Activated naive CD8-positive, alpha-beta T cell treated with anti-CD3 and anti-CD28 coated beads, Interleukin-2, amount 50 U/mL, for 24 hours (primary cell): ENCODE data around the gene HINT1.

ENCODE experiments used
- ATAC-seq: fragments of 150-1000 bp; cut with Tn5 transposase; one replicate; pipeline ENCODE4 v1.10.0; 2021
- DNase-seq: peaks from one replicate; pipeline ENCODE4 v3.0.0; 2021
- H3K27ac Mint-ChIP-seq: one replicate; pipeline ENCODE4 v1.8.0; 2021; ENCODE audit warnings: mild to moderate bottlenecking, mixed read lengths
- H3K27me3 Mint-ChIP-seq: one replicate; pipeline ENCODE4 v1.8.0; 2021; ENCODE audit warnings: mixed read lengths
- H3K36me3 Mint-ChIP-seq: one replicate; pipeline ENCODE4 v1.8.0; 2021; ENCODE audit warnings: low read depth, mixed read lengths
- H3K4me1 Mint-ChIP-seq: one replicate; pipeline ENCODE4 v1.8.0; 2021; ENCODE audit warnings: mixed read lengths
- H3K4me3 Mint-ChIP-seq: one replicate; pipeline ENCODE4 v1.8.0; 2021; ENCODE audit warnings: mild to moderate bottlenecking, moderate library complexity, mixed read lengths
- H3K9me3 Mint-ChIP-seq: one replicate; pipeline ENCODE4 v1.8.0; 2021; ENCODE audit warnings: mixed read lengths

Gene HINT1

GRCh38 chr5:131165119-131165727 lies at the start of gene HINT1:
Gene HINT1 (minus strand): TSS chr5:131165256. CDS start chr5:131165205, 51 bp downstream.
- Mint-ChIP-seq H3K4me1 (peaks cover 53% of the 10 kb centered on the region), H3K36me3 (peaks cover 42% of the 10 kb centered on the region), H3K4me3 (peak within 1 kb of the TSS; percentile 96), H3K9me3 (no peaks in the 10 kb centered on the region), H3K27me3 (no peaks in the 10 kb centered on the region), H3K27ac (peak within 1 kb of the TSS; percentile 98)
- DNase-seq (peak; percentile 97), ATAC-seq (peak; percentile 91)

- H3K4me1 Mint-ChIP-seq = peaks cover 57% of the 10 kb centered on the region
- no peak for ATAC-seq
- H3K9me3 Mint-ChIP-seq = no peaks in the 10 kb centered on the region
- no peaks in the 10 kb centered on the region for H3K27me3 Mint-ChIP-seq
- H3K36me3 Mint-ChIP-seq = peaks cover 2% of the 10 kb centered on the region
- H3K27ac Mint-ChIP-seq = no peak overlapping the region
- H3K4me3 Mint-ChIP-seq = no peak overlapping the region
- no peak for DNase-seq
Observed at GRCh38 chr5:131214609-131215227, 49.7 kb upstream of the HINT1 start.

GRCh38 chr5:131212471-131213021 lies 47.5 kb upstream of the HINT1 start:
- H3K27ac Mint-ChIP-seq = peak overlapping the region; percentile 81
- H3K9me3 Mint-ChIP-seq = no peaks in the 10 kb centered on the region

DNA sequence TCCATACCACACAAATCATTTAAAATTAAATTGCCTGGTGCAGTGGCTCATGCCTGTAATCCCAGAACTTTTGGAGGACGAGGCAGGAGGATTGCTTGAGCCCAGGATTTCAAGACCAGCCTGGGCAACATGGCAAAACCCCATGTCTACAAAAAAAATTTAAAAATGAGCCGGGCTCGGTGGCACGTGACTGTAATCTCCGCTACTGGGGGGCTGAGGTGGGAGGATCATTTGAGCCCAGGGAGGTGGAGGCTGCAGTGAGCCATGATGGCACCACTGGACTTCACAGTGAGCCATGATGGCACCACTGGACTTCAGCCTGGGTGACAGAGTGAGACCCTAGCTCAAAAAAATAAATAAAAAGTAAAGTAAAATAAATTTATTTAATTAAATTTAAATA lies 46.6 kb upstream of the HINT1 start:
- H3K27ac Mint-ChIP-seq = peak overlapping the region; percentile 97
- no peaks in the 10 kb centered on the region for H3K9me3 Mint-ChIP-seq
- peaks cover 61% of the 10 kb centered on the region for H3K4me1 Mint-ChIP-seq
- H3K27me3 Mint-ChIP-seq = no peaks in the 10 kb centered on the region
- DNase-seq (no peak), ATAC-seq (no peak)
- no peak overlapping the region for H3K4me3 Mint-ChIP-seq
- peaks cover 2% of the 10 kb centered on the region for H3K36me3 Mint-ChIP-seq

More at GRCh38 chr5:131212471-131213021, 47.5 kb upstream of the HINT1 start:
- ATAC-seq (peak; percentile 23), DNase-seq (no peak)
- Mint-ChIP-seq H3K4me3 (peak overlapping the region; percentile 31), H3K36me3 (peaks cover 2% of the 10 kb centered on the region), H3K4me1 (peaks cover 56% of the 10 kb centered on the region), H3K27me3 (no peaks in the 10 kb centered on the region)

- Mint-ChIP-seq H3K27me3 (no peaks in the 10 kb centered on the region), H3K9me3 (no peaks in the 10 kb centered on the region), H3K27ac (peak overlapping the region; percentile 97), H3K4me3 (peak overlapping the region; percentile 82), H3K36me3 (peaks cover 3% of the 10 kb centered on the region), H3K4me1 (peaks cover 60% of the 10 kb centered on the region)
- ATAC-seq (no peak), DNase-seq (no peak)
Observed at GRCh38 chr5:131210151-131210510, 45.1 kb upstream of the HINT1 start.

DNA sequence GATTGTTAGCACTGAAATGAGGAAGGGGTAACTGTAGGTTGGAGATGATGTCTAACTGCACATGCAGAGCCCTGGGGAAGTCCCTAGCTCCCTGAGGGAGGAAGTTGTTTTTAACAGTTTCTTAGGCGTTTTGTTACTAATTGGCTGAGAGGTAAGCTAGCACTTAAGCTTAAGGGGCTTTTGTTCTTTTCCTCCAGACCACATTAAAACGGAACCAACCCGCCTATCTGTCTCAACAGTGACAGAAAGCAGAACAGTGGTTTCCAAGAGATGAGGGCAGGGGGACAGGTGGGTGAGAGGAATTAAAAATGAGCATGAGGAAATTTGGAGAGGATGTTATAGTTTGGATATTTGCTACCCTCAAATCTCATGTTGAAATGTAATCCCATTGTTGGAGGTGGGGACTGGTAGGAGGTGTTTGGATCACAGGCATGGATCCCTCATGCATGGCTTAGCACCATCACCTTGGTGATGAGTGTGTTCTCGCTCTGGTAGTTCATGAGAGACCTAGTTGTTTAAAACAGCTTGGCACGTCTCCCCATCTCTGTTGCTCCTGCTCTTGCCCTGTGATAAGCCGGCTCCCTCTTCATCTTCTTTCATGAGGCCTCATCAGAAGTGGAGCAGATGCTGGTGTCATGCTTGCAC lies 44.6 kb upstream of the HINT1 start:
- Mint-ChIP-seq H3K27me3 (no peaks in the 10 kb centered on the region), H3K4me1 (peaks cover 57% of the 10 kb centered on the region)

GRCh38 chr5:131209175-131209505 lies 44.1 kb upstream of the HINT1 start:
- ATAC-seq (no peak), DNase-seq (no peak)
- Mint-ChIP-seq H3K27ac (peak overlapping the region; percentile 97), H3K4me1 (peaks cover 53% of the 10 kb centered on the region), H3K9me3 (no peaks in the 10 kb centered on the region), H3K4me3 (peak overlapping the region; percentile 82), H3K27me3 (no peaks in the 10 kb centered on the region), H3K36me3 (peaks cover 4% of the 10 kb centered on the region)

More for the DNA sequence above, 44.6 kb upstream of the HINT1 start:
- Mint-ChIP-seq H3K4me3 (peak overlapping the region; percentile 82), H3K27ac (peak overlapping the region; percentile 97), H3K36me3 (peaks cover 4% of the 10 kb centered on the region), H3K9me3 (no peaks in the 10 kb centered on the region)
- DNase-seq (peak; percentile 50), ATAC-seq (peak; percentile 96)

DNA sequence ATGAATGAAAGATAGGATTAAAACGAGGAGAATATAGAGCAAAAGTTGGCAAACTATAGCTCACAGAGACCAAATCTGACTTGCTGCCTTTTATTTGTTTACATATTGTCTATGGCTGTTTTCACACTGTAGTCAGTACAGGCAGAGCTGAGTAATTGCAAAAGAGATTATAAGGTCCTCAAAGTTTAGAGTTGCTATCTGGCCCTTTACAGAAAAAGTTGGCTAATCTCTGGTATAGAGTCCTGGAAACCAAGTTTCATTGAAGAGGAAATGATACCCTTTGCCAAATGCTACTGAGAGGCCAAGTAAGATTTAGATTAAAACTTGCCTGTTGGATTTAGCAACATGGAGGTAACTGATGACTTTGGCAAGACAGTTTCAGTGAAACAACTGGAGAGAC lies 41.7 kb upstream of the HINT1 start:
- no peak for ATAC-seq
- Mint-ChIP-seq H3K27me3 (no peaks in the 10 kb centered on the region), H3K36me3 (peaks cover 5% of the 10 kb centered on the region), H3K27ac (no peak overlapping the region), H3K9me3 (no peaks in the 10 kb centered on the region), H3K4me1 (peaks cover 42% of the 10 kb centered on the region), H3K4me3 (no peak overlapping the region)
- no peak for DNase-seq

DNA sequence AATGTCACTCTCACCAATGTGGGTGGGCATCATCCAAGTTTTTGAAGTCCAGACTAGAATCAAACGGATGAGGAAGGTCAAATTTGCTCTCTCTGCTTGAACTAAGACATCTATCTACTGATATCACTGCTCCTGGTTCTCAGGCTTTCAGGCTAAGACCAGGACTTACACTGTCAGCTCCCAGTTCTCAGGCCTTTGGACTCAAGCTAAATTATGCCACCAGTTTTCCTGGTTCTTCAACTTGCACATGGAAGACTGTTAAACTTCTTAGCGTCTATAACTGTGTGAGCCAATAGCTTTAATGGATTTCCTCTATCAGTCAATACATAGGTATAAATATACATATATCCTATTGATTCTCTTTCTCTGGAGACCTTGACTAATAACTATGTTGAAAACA lies 41.0 kb upstream of the HINT1 start:
- DNase-seq (no peak), ATAC-seq (no peak)
- Mint-ChIP-seq H3K4me3 (no peak overlapping the region), H3K9me3 (no peaks in the 10 kb centered on the region), H3K27me3 (no peaks in the 10 kb centered on the region), H3K27ac (no peak overlapping the region), H3K4me1 (peaks cover 35% of the 10 kb centered on the region), H3K36me3 (peaks cover 5% of the 10 kb centered on the region)

- Mint-ChIP-seq H3K4me1 (peaks cover 24% of the 10 kb centered on the region), H3K9me3 (no peaks in the 10 kb centered on the region), H3K36me3 (peaks cover 9% of the 10 kb centered on the region), H3K27me3 (no peaks in the 10 kb centered on the region), H3K4me3 (no peak overlapping the region), H3K27ac (no peak overlapping the region)
- DNase-seq (no peak), ATAC-seq (no peak)
Observed at GRCh38 chr5:131204964-131205363, 39.9 kb upstream of the HINT1 start.

GRCh38 chr5:131200560-131200959 lies 35.5 kb upstream of the HINT1 start:
- no peaks in the 10 kb centered on the region for H3K9me3 Mint-ChIP-seq
- peaks cover 5% of the 10 kb centered on the region for H3K4me1 Mint-ChIP-seq
- ATAC-seq = no peak
- no peak overlapping the region for H3K4me3 Mint-ChIP-seq
- H3K27me3 Mint-ChIP-seq = no peaks in the 10 kb centered on the region
- DNase-seq = no peak
- H3K36me3 Mint-ChIP-seq = peaks cover 13% of the 10 kb centered on the region
- no peak overlapping the region for H3K27ac Mint-ChIP-seq

- Mint-ChIP-seq H3K27ac (no peak overlapping the region), H3K27me3 (no peaks in the 10 kb centered on the region), H3K4me3 (no peak overlapping the region), H3K9me3 (no peaks in the 10 kb centered on the region), H3K4me1 (peaks cover 9% of the 10 kb centered on the region), H3K36me3 (peaks cover 8% of the 10 kb centered on the region)
- ATAC-seq = no peak
- DNase-seq = no peak
Observed at GRCh38 chr5:131198625-131199024, 33.6 kb upstream of the HINT1 start.

DNA sequence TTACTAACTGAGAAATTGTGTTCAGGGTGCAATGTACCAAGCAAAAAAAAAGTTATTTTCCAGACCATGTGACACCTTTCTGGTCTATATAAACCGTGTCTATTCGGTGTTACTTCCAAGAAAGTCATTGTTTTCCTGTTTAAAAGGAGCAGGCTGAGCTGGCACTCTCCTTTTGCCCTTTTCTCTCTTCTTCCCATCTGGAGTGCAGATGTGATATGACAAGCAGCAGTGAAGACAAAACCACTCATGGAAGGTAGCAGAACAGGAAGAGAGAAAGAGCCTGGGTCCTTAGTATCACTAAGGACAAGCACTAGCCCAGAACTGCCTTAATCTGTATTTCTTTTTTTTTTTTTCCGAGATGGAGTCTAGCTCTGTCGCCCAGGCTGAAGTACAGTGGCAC lies 31.3 kb upstream of the HINT1 start:
- ATAC-seq (no peak), DNase-seq (no peak)
- Mint-ChIP-seq H3K4me1 (peaks cover 9% of the 10 kb centered on the region), H3K27ac (no peak overlapping the region), H3K9me3 (no peaks in the 10 kb centered on the region), H3K4me3 (no peak overlapping the region), H3K36me3 (peaks cover 14% of the 10 kb centered on the region), H3K27me3 (no peaks in the 10 kb centered on the region)

DNA sequence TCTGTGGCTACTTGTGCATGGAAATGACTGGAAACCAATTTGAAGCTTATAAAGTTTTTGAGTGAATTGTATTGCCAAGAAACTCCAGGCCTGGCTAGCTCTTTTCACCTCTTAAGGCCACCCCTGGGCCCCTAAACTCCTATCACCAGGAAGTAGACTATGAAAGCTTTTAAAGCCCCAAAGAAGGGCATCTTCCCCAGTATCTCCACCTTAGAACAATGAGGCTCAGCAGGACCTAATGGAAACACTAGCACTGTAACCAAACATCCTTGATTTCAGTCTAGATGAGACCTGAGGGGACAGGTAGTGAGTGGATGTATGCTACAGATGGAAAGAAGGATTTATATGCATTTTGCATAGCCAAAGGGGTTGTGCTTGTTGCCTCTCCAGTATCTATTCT lies 30.6 kb upstream of the HINT1 start:
- Mint-ChIP-seq H3K27me3 (no peaks in the 10 kb centered on the region), H3K36me3 (peaks cover 14% of the 10 kb centered on the region), H3K9me3 (no peaks in the 10 kb centered on the region), H3K4me3 (no peak overlapping the region), H3K27ac (no peak overlapping the region), H3K4me1 (peaks cover 9% of the 10 kb centered on the region)
- ATAC-seq = no peak
- no peak for DNase-seq

- ATAC-seq = no peak
Observed at GRCh38 chr5:131194725-131195124, 29.7 kb upstream of the HINT1 start.

More at GRCh38 chr5:131194725-131195124, 29.7 kb upstream of the HINT1 start:
- H3K27me3 Mint-ChIP-seq = no peaks in the 10 kb centered on the region
- no peak overlapping the region for H3K27ac Mint-ChIP-seq
- peaks cover 9% of the 10 kb centered on the region for H3K4me1 Mint-ChIP-seq
- no peak for DNase-seq
- no peaks in the 10 kb centered on the region for H3K9me3 Mint-ChIP-seq
- H3K36me3 Mint-ChIP-seq = peaks cover 11% of the 10 kb centered on the region
- H3K4me3 Mint-ChIP-seq = no peak overlapping the region
